Measurements from ENCODE around the gene PSRC1. TPM values are rescaled to one million over a fixed set of nuclear protein-coding genes. Genes with fewer than 3 reads are reported as not detected.

PSRC1 gene
- total RNA-seq, 3 donors from 2014 or later: 4.2 to 5.9 (median 4.3) TPM

GRCh38 chr1:109316506-109316905 lies 33.6 kb upstream of the PSRC1 start:
- H3K27ac ChIP-seq: no peak overlapping the region
- no peak overlapping the region for H3K4me3 ChIP-seq
- no peak for DNase-seq (ENCODE audit: low spot score in 2 of 2)
- no peaks in the 10 kb centered on the region for H3K4me1 ChIP-seq
- H3K9me3 ChIP-seq: no peaks in the 10 kb centered on the region
- intact Hi-C loops (cut with DNase I; ENCODE audit: low total_unique reads): no loop called here
- TF ChIP-seq POLR2AphosphoS5 (IDR thresholded peaks at IDR 0.05): no peak
- no peak for TF ChIP-seq CTCF (IDR thresholded peaks at IDR 0.05)
- TF ChIP-seq POLR2A (IDR thresholded peaks at IDR 0.05): no peak
- H3K36me3 ChIP-seq: no peaks in the 10 kb centered on the region
- no peaks in the 10 kb centered on the region for H3K27me3 ChIP-seq

- Histone ChIP-seq H3K9me3 (no peaks in the 10 kb centered on the region), H3K4me3 (no peak overlapping the region), H3K27me3 (no peaks in the 10 kb centered on the region), H3K27ac (no peak overlapping the region), H3K36me3 (no peaks in the 10 kb centered on the region), H3K4me1 (no peaks in the 10 kb centered on the region)
- DNase-seq (ENCODE audit: low spot score in 2 of 2): no peak
- TF ChIP-seq POLR2AphosphoS5 (IDR thresholded peaks at IDR 0.05) (no peak), POLR2A (IDR thresholded peaks at IDR 0.05) (no peak), CTCF (IDR thresholded peaks at IDR 0.05) (no peak)
- intact Hi-C loops (cut with DNase I; ENCODE audit: low total_unique reads): no loop called here
Measured at GRCh38 chr1:109315288-109315687, 32.3 kb upstream of the PSRC1 start.

DNA sequence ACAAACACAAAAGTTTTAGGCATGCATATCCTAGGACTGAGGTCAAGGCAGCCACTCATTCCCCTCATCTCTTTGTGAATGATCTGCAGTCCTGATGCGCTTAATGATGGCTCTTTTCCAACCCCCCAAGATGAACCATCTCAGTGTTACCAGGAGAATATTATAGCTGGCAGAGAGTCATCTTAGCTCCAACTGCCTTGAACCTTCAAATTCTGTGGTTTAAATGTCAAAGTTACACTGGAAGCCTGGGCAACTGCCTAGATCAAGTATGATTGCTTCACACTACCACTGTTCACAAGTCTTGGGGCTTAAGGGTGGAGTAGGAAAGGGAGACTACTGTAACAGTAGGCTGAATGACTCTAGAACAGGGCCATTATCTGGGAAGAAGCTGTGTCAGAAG lies 31.9 kb upstream of the PSRC1 start:
- Histone ChIP-seq H3K9me3 (no peaks in the 10 kb centered on the region), H3K36me3 (no peaks in the 10 kb centered on the region)
- TF ChIP-seq POLR2AphosphoS5 (IDR thresholded peaks at IDR 0.05) (no peak), POLR2A (IDR thresholded peaks at IDR 0.05) (no peak), CTCF (IDR thresholded peaks at IDR 0.05) (no peak)

GRCh38 chr1:109312978-109313775 lies 30.2 kb upstream of the PSRC1 start:
- intact Hi-C loops (cut with DNase I; ENCODE audit: low total_unique reads): no loop called here
- H3K4me1 ChIP-seq: no peaks in the 10 kb centered on the region
- no peaks in the 10 kb centered on the region for H3K36me3 ChIP-seq
- no peak overlapping the region for H3K27ac ChIP-seq
- no peaks in the 10 kb centered on the region for H3K9me3 ChIP-seq
- H3K27me3 ChIP-seq: no peaks in the 10 kb centered on the region
- no peak overlapping the region for H3K4me3 ChIP-seq
- no peak for DNase-seq (ENCODE audit: low spot score in 2 of 2)
- no peak for TF ChIP-seq POLR2A (IDR thresholded peaks at IDR 0.05)
- no peak for TF ChIP-seq CTCF (IDR thresholded peaks at IDR 0.05)
- no peak for TF ChIP-seq POLR2AphosphoS5 (IDR thresholded peaks at IDR 0.05)

More for the DNA sequence above, 31.9 kb upstream of the PSRC1 start:
- no peak for DNase-seq (ENCODE audit: low spot score in 2 of 2)
- H3K4me3 ChIP-seq: no peak overlapping the region
- intact Hi-C loops (cut with DNase I; ENCODE audit: low total_unique reads): no loop called here
- no peaks in the 10 kb centered on the region for H3K4me1 ChIP-seq
- no peaks in the 10 kb centered on the region for H3K27me3 ChIP-seq
- no peak overlapping the region for H3K27ac ChIP-seq

DNA sequence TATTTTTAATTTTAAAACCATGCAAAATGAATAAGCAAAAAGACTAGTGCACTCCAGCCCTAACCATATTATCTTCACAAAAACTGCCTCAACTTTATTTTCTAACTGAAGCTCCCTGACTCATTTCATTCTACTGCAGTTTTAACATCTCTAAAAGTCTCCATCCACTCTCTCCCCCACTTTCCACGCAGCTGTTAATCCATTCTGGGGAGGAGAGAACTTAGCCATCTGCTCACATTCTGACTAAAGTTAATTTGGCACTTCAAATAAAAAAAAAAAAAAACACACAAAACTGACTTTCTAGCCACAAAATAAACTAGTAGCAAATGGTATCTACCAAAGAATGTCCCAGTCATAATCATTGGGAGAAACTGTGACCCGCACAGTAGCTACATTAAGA lies 29.3 kb upstream of the PSRC1 start:
- no peak for DNase-seq (ENCODE audit: low spot score in 2 of 2)
- no peaks in the 10 kb centered on the region for H3K4me1 ChIP-seq
- no peaks in the 10 kb centered on the region for H3K36me3 ChIP-seq

More for the DNA sequence above, 29.3 kb upstream of the PSRC1 start:
- H3K9me3 ChIP-seq: no peaks in the 10 kb centered on the region
- intact Hi-C loops (cut with DNase I; ENCODE audit: low total_unique reads): no loop called here
- no peak overlapping the region for H3K4me3 ChIP-seq
- no peak overlapping the region for H3K27ac ChIP-seq
- TF ChIP-seq CTCF (IDR thresholded peaks at IDR 0.05) (no peak), POLR2AphosphoS5 (IDR thresholded peaks at IDR 0.05) (no peak), POLR2A (IDR thresholded peaks at IDR 0.05) (no peak)
- H3K27me3 ChIP-seq: no peaks in the 10 kb centered on the region
